Measurements from ENCODE around the gene UXS1.

DNA sequence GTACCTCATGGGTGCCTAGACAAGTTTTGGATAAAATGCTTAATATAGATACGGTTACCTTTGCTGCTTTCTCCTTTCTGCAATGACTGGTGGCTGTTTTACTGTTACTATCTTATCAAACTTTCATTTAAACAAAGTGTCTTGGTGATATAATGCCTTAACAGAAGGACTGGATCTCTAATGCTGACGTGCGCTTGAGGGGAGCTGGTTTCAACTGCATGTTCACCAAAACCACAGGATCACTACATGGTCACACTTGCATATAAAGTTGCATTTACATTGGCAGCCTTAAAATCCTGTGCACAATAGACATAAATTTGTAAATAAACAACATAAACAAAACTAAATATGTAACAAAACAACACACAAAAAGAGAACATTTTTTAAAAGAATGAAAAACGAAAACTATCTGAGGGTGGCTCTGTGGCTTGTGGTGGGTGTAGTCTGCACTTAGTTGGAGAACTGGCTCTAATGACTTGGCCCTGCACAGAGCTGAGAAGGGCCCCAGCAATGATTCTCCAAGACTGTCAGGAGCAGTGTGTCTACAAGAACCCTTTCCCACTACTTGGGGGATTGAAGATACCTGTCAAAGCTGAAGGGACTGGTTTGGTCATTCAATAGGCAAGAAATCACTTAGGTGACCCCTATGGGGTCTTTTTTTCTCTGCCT lies 135.5 kb downstream of the UXS1 start:
- no peak for TF ChIP-seq POLR2A (IDR thresholded peaks at IDR 0.05)
- TF ChIP-seq, protein P1, sequence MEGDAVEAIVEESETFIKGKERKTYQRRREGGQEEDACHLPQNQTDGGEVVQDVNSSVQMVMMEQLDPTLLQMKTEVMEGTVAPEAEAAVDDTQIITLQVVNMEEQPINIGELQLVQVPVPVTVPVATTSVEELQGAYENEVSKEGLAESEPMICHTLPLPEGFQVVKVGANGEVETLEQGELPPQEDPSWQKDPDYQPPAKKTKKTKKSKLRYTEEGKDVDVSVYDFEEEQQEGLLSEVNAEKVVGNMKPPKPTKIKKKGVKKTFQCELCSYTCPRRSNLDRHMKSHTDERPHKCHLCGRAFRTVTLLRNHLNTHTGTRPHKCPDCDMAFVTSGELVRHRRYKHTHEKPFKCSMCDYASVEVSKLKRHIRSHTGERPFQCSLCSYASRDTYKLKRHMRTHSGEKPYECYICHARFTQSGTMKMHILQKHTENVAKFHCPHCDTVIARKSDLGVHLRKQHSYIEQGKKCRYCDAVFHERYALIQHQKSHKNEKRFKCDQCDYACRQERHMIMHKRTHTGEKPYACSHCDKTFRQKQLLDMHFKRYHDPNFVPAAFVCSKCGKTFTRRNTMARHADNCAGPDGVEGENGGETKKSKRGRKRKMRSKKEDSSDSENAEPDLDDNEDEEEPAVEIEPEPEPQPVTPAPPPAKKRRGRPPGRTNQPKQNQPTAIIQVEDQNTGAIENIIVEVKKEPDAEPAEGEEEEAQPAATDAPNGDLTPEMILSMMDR (IDR thresholded peaks at IDR 0.05 in 4 of 5, conservative IDR thresholded peaks at IDR 0.05 in 1 of 5) = no peak

All from gastrocnemius medialis (tissue), 4 donors.